Neural progenitor cell (in vitro differentiated cells): ENCODE results near the gene DDX49.

Experiments used
- EZH2 ChIP-seq: fragments of 200-600 bp; sonication (generic); IDR thresholded peaks from 2 replicates; pipeline ENCODE4 v1.6.1; 2017; ENCODE audit warnings: antibody characterized with exemption, mild to moderate bottlenecking, moderate library complexity
- EZH2phosphoT487 ChIP-seq: fragments of 200-600 bp; sonication (generic); IDR thresholded peaks from 2 replicates; pipeline ENCODE4 v1.6.1; 2017; ENCODE audit warnings: antibody characterized with exemption
- TF ChIP-seq, protein P1 (sequence below): fragments of 200-600 bp; sonication (generic); IDR thresholded peaks from 2 replicates; pipeline ENCODE4 v1.5.1; 2017; ENCODE audit warnings: antibody characterized with exemption, mild to moderate bottlenecking

DNA sequence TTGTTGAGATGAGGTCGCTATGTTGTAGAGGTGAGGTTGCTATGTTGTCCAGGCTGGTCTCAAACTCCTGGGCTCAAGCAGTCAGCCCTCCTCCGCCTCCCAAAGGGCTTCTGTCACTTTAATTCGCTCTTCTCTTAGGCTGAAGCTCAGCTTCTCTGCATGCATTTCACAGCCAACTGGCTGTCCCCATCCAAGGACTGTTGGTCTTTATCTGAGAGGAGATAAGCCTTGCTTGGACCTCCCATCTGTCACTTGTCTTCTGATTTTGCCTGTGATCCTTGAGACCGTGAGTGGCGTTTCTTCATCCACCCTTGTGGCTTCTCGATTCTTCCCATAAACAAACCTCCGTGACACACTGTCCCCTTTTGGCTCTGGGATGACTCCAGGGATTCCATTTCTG is 48.0 kb upstream of the DDX49 start:
- TF ChIP-seq, protein P1, sequence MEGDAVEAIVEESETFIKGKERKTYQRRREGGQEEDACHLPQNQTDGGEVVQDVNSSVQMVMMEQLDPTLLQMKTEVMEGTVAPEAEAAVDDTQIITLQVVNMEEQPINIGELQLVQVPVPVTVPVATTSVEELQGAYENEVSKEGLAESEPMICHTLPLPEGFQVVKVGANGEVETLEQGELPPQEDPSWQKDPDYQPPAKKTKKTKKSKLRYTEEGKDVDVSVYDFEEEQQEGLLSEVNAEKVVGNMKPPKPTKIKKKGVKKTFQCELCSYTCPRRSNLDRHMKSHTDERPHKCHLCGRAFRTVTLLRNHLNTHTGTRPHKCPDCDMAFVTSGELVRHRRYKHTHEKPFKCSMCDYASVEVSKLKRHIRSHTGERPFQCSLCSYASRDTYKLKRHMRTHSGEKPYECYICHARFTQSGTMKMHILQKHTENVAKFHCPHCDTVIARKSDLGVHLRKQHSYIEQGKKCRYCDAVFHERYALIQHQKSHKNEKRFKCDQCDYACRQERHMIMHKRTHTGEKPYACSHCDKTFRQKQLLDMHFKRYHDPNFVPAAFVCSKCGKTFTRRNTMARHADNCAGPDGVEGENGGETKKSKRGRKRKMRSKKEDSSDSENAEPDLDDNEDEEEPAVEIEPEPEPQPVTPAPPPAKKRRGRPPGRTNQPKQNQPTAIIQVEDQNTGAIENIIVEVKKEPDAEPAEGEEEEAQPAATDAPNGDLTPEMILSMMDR = no peak
- TF ChIP-seq EZH2 (no peak), EZH2phosphoT487 (no peak)
